ENCODE measurements around the gene SPOCK2. TPM values are rescaled to one million over a fixed set of nuclear protein-coding genes. Genes with fewer than 3 reads are reported as not detected.

The SPOCK2 gene
- total and polyA plus RNA-seq, 2 of the 4 experiments (the other 2 are of a cell fraction) = 0.02 TPM; not detected in 1

DNA sequence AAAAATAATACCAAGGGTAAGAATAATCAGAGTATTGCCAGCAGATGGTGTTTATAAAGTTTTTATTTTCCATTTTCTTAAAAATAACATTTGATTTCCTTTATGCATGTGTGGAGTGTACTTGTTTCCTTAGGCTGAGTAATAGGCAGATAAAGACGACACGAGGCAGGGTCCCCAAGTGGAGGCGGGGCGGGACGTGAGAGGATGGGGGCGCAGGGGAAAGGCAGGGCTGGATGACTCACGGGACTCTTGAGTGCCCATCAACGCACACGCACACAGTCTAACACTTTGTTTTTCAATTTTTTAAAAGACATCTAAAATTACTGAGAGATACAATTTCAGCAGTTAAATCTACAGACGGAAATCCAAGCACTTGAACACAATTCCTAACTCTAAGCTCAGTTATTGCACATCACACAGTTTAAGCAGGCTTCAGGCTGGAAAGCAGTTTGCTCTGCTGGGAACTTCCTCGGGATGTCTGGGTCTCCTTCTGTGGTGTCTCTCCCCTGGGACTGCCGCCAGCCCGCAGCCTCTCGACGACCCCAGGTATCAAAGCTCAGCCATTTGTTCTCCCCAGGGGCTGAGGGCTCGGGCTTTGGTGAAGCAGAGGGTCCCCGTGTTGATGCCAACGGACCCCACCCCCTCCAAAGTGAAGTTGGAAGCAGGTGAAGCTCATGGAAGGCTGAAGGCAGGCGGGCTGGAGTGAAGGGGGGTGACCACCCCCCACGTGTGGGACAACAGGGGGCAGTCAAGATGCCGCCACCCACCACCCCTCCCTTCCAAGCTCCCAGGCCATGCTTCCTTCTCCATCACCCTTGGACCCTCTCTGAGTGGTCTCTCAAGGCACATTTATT lies 29.1 kb downstream of the SPOCK2 start:
- H2BK15ac ChIP-seq (ENCODE audit: low read depth, low read length) = no peak overlapping the region
- no peak overlapping the region for H4K8ac ChIP-seq (ENCODE audit: low read depth in 2 of 2, low read length in 2 of 2)
- peak; percentile 41; the same call in 1 of the 2 replicates for ATAC-seq (ENCODE audit: low read depth)
- H4K5ac ChIP-seq (ENCODE audit: low read depth, low read length) = no peak overlapping the region
- H3K4me2 ChIP-seq (ENCODE audit: low read depth, low read length) = peak overlapping the region; percentile 10; the same call in 1 of the 2 replicates
- no peak overlapping the region for H2BK20ac ChIP-seq (ENCODE audit: low read depth, low read length)
- H3K79me1 ChIP-seq (ENCODE audit: low read depth in 1 of 2, low read length in 2 of 2) = no peaks in the 10 kb centered on the region
- H3K4me3 ChIP-seq (ENCODE audit: insufficient read depth, low read depth, low read length) = no peak overlapping the region
- H3K9me1 ChIP-seq (ENCODE audit: insufficient read depth, low read length) = no peaks in the 10 kb centered on the region
- peaks cover 52% of the 10 kb centered on the region for H3K27me3 ChIP-seq (ENCODE audit: control insufficient read depth, insufficient read depth, low read length)
- H2AFZ ChIP-seq (replicated peaks; ENCODE audit: low read length, poor library complexity) = no peak overlapping the region
- in situ Hi-C loops (cut with MboI; ENCODE audit: low sequenced_read_pairs) (loop anchor here (10.0 kb wide), 1 partner anchor 276 kb away; no protein-coding TSS in a partner anchor), dilution Hi-C loops (cut with HindIII; ENCODE audit: low sequenced_read_pairs, unreplicated experiment) (no loop called here), intact Hi-C loops (cut with micrococcal nuclease) (no loop called here)
- WGBS, 2 experiments (ENCODE audit: extremely low coverage in 2 of 2, insufficient read length in 1 of 2) = 38% methylated on average over 3 of the region's 21 CpGs; no CpG with 5 or more reads in 1 of the 2 experiments
- H3K14ac ChIP-seq (replicated peaks; ENCODE audit: low read depth, low read length) = no peak overlapping the region
- H3K9ac ChIP-seq (ENCODE audit: low read depth, low read length) = no peak overlapping the region
- no peak overlapping the region for H3K27ac ChIP-seq (ENCODE audit: insufficient read depth, low read length)
- no peaks in the 10 kb centered on the region for H3K9me3 ChIP-seq (ENCODE audit: control insufficient read depth, insufficient read depth, low read length)
- no peak overlapping the region for H4K91ac ChIP-seq (ENCODE audit: insufficient read depth, low read depth, low read length)
- no peak overlapping the region for H3K18ac ChIP-seq (ENCODE audit: low read depth, low read length)
- no peaks in the 10 kb centered on the region for H3K4me1 ChIP-seq (ENCODE audit: control insufficient read depth, insufficient read depth, low read length)
- ChIA-PET CTCF (no interaction called here), POLR2A (ENCODE audit: unreplicated experiment) (no interaction called here)
- H2BK120ac ChIP-seq (ENCODE audit: low read depth, low read length) = no peak overlapping the region
- no peaks in the 10 kb centered on the region for H4K20me1 ChIP-seq (ENCODE audit: insufficient read depth, low read length)
- no peak overlapping the region for H2AK5ac ChIP-seq (ENCODE audit: low read depth, low read length)
- no peak overlapping the region for H3K23ac ChIP-seq (ENCODE audit: low read depth, low read length)
- no peak overlapping the region for H3K56ac ChIP-seq (ENCODE audit: extremely low read depth, insufficient read depth, low read length)
- no peak overlapping the region for H2AK9ac ChIP-seq (replicated peaks; ENCODE audit: low read depth, low read length, poor library complexity)
- H2BK5ac ChIP-seq (ENCODE audit: low read depth, low read length, poor library complexity, severe bottlenecking) = no peak overlapping the region
- TF ChIP-seq, protein P1, sequence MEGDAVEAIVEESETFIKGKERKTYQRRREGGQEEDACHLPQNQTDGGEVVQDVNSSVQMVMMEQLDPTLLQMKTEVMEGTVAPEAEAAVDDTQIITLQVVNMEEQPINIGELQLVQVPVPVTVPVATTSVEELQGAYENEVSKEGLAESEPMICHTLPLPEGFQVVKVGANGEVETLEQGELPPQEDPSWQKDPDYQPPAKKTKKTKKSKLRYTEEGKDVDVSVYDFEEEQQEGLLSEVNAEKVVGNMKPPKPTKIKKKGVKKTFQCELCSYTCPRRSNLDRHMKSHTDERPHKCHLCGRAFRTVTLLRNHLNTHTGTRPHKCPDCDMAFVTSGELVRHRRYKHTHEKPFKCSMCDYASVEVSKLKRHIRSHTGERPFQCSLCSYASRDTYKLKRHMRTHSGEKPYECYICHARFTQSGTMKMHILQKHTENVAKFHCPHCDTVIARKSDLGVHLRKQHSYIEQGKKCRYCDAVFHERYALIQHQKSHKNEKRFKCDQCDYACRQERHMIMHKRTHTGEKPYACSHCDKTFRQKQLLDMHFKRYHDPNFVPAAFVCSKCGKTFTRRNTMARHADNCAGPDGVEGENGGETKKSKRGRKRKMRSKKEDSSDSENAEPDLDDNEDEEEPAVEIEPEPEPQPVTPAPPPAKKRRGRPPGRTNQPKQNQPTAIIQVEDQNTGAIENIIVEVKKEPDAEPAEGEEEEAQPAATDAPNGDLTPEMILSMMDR (conservative IDR thresholded peaks at IDR 0.05; ENCODE audit: low read depth, low read length) = no peak
- TF ChIP-seq, protein P2, sequence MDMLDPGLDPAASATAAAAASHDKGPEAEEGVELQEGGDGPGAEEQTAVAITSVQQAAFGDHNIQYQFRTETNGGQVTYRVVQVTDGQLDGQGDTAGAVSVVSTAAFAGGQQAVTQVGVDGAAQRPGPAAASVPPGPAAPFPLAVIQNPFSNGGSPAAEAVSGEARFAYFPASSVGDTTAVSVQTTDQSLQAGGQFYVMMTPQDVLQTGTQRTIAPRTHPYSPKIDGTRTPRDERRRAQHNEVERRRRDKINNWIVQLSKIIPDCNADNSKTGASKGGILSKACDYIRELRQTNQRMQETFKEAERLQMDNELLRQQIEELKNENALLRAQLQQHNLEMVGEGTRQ (IDR thresholded peaks at IDR 0.05; ENCODE audit: low read depth, low read length) = no peak
- TF ChIP-seq NFE2L2 (IDR thresholded peaks at IDR 0.05; ENCODE audit: low read depth, low read length) = no peak
- no peak for TF ChIP-seq BHLHE40 (IDR thresholded peaks at IDR 0.05; ENCODE audit: low read depth, low read length)
- no peak for TF ChIP-seq POLR2A (IDR thresholded peaks at IDR 0.05; ENCODE audit: low read depth, low read length)
- no peak for TF ChIP-seq SMC3 (IDR thresholded peaks at IDR 0.05; ENCODE audit: low read depth, low read length)
- TF ChIP-seq, protein P3, sequence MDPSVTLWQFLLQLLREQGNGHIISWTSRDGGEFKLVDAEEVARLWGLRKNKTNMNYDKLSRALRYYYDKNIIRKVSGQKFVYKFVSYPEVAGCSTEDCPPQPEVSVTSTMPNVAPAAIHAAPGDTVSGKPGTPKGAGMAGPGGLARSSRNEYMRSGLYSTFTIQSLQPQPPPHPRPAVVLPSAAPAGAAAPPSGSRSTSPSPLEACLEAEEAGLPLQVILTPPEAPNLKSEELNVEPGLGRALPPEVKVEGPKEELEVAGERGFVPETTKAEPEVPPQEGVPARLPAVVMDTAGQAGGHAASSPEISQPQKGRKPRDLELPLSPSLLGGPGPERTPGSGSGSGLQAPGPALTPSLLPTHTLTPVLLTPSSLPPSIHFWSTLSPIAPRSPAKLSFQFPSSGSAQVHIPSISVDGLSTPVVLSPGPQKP (IDR thresholded peaks at IDR 0.05; ENCODE audit: borderline replicate concordance, low read depth, low read length) = no peak
- TF ChIP-seq RCOR1 (IDR thresholded peaks at IDR 0.05; ENCODE audit: insufficient replicate concordance, low read length) = no peak
- no peak for TF ChIP-seq CEBPB (IDR thresholded peaks at IDR 0.05; ENCODE audit: low read depth, low read length)
- no peak for TF ChIP-seq RFX5 (IDR thresholded peaks at IDR 0.05; ENCODE audit: low read depth, low read length)
- no peak for TF ChIP-seq MAFK (IDR thresholded peaks at IDR 0.05; ENCODE audit: low read depth, low read length)
- TF ChIP-seq RAD21 (IDR thresholded peaks at IDR 0.05; ENCODE audit: low read length) = no peak
- DNase-seq = no peak
- no TSS peak for BruUV-seq (replicated peaks)
- H3K4ac ChIP-seq (ENCODE audit: low read depth, low read length) = no peak overlapping the region
- no peaks in the 10 kb centered on the region for H3K36me3 ChIP-seq (ENCODE audit: control insufficient read depth, insufficient read depth, low read length)
